Activated T-cell treated with anti-CD3 and anti-CD28 coated beads, Interleukin-2, amount 50 U/mL, for 1 hour (primary cell): ENCODE measurements around the gene LRRTM2.
"Not testable (repeated sequence)": the region's sequence is repeated elsewhere in the genome, so short reads cannot be mapped to it uniquely, and the experiment has no call there.

Experiments
- DNase-seq: peaks from one replicate; pipeline ENCODE4 v3.0.0-alpha.2; 2020

Gene LRRTM2

GRCh38 chr5:138874771-138875551 is at the start of gene LRRTM2:
Gene LRRTM2 (minus strand): TSS chr5:138875335. CDS start chr5:138874911, 424 bp downstream.
- no peak for DNase-seq

- no peak for DNase-seq
These were observed 47.4 kb upstream of the LRRTM2 start for GRCh38 chr5:138922494-138922893.

GRCh38 chr5:138921362-138921761 is 46.2 kb upstream of the LRRTM2 start:
- not testable (repeated sequence) for DNase-seq

GRCh38 chr5:138920181-138920580 is 45.0 kb upstream of the LRRTM2 start:
- DNase-seq: no peak

- no peak for DNase-seq
These were observed 43.6 kb upstream of the LRRTM2 start for GRCh38 chr5:138918686-138919085.

GRCh38 chr5:138914338-138914737 is 39.2 kb upstream of the LRRTM2 start:
- DNase-seq: no peak

- no peak for DNase-seq
These were observed 38.6 kb upstream of the LRRTM2 start for GRCh38 chr5:138913773-138914172.

- DNase-seq: no peak
These were observed 37.0 kb upstream of the LRRTM2 start for GRCh38 chr5:138912093-138912492.

GRCh38 chr5:138911441-138911840 is 36.3 kb upstream of the LRRTM2 start:
- DNase-seq: no peak

GRCh38 chr5:138910546-138911185 is 35.5 kb upstream of the LRRTM2 start:
- no peak for DNase-seq

GRCh38 chr5:138909734-138910133 is 34.6 kb upstream of the LRRTM2 start:
- no peak for DNase-seq

- DNase-seq: no peak
These were observed 30.4 kb upstream of the LRRTM2 start for GRCh38 chr5:138905541-138905940.

GRCh38 chr5:138903130-138903775 is 28.1 kb upstream of the LRRTM2 start:
- DNase-seq: no peak

- DNase-seq: no peak
These were observed 26.6 kb upstream of the LRRTM2 start for GRCh38 chr5:138901716-138902115.

GRCh38 chr5:138900281-138900965 is 25.3 kb upstream of the LRRTM2 start:
- no peak for DNase-seq

- DNase-seq: no peak
These were observed 23.6 kb upstream of the LRRTM2 start for GRCh38 chr5:138898742-138899141.

GRCh38 chr5:138898299-138898698 is 23.2 kb upstream of the LRRTM2 start:
- no peak for DNase-seq

- no peak for DNase-seq
These were observed 20.8 kb upstream of the LRRTM2 start for GRCh38 chr5:138895918-138896317.

GRCh38 chr5:138890644-138891043 is 15.5 kb upstream of the LRRTM2 start:
- no peak for DNase-seq

- no peak for DNase-seq
These were observed 14.9 kb upstream of the LRRTM2 start for GRCh38 chr5:138889994-138890393.

- DNase-seq: no peak
These were observed 9.4 kb upstream of the LRRTM2 start for GRCh38 chr5:138884554-138884953.

- DNase-seq: no peak
These were observed 9.0 kb upstream of the LRRTM2 start for GRCh38 chr5:138884094-138884493.

- no peak for DNase-seq
These were observed 8.1 kb upstream of the LRRTM2 start for GRCh38 chr5:138883211-138883610.
